GM12873 (cell line): ENCODE data around the gene ADGRG3.

Experiments used
- TF ChIP-seq, protein P1 (sequence below): IDR thresholded peaks from 2 replicates; pipeline ENCODE4 v1.5.1; 2012; ENCODE audit warnings: low read depth, mild to moderate bottlenecking, moderate library complexity, low read length, control low read depth; ENCODE audit not compliant: insufficient read depth; ENCODE audit errors: missing control alignments

Gene ADGRG3

DNA sequence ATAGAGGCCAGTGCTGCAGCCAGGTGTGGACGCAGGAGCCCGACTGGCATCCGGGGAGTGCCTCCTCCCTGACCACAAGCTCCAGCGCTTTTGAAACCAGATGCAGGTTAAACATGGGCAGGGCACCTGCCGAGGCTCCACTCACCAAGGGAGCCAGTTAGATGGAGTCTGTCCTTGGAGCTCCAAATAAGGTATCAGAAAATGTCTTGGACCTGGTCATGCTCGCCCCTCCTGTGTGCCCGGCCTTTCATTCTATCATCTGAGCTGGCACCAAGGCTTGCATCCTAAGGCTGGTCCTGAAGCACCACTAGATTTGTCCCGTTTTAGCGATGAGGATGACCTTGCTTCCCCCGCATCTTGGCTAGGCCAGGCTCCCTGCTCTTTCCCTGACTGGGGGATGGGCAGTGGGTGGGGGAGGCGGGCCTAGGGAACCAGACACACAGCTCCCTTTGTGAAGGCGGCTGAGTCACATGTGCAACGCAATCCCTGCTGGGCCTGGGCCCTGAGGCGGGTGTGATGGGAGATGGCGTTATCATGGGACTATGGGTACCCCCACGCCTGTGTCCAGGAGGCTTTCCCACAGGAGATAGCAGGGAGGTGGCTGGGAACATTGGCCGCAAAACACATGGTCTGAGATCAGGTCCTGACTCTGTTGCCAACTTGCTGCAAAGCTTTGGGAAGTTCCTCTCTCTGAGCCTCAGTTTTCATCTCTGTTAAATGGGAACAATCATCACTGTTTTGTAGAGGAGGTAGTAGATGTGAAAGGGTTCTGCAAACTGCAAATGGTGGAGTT is 44.7 kb upstream of the ADGRG3 start:
- TF ChIP-seq, protein P1, sequence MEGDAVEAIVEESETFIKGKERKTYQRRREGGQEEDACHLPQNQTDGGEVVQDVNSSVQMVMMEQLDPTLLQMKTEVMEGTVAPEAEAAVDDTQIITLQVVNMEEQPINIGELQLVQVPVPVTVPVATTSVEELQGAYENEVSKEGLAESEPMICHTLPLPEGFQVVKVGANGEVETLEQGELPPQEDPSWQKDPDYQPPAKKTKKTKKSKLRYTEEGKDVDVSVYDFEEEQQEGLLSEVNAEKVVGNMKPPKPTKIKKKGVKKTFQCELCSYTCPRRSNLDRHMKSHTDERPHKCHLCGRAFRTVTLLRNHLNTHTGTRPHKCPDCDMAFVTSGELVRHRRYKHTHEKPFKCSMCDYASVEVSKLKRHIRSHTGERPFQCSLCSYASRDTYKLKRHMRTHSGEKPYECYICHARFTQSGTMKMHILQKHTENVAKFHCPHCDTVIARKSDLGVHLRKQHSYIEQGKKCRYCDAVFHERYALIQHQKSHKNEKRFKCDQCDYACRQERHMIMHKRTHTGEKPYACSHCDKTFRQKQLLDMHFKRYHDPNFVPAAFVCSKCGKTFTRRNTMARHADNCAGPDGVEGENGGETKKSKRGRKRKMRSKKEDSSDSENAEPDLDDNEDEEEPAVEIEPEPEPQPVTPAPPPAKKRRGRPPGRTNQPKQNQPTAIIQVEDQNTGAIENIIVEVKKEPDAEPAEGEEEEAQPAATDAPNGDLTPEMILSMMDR = no peak

DNA sequence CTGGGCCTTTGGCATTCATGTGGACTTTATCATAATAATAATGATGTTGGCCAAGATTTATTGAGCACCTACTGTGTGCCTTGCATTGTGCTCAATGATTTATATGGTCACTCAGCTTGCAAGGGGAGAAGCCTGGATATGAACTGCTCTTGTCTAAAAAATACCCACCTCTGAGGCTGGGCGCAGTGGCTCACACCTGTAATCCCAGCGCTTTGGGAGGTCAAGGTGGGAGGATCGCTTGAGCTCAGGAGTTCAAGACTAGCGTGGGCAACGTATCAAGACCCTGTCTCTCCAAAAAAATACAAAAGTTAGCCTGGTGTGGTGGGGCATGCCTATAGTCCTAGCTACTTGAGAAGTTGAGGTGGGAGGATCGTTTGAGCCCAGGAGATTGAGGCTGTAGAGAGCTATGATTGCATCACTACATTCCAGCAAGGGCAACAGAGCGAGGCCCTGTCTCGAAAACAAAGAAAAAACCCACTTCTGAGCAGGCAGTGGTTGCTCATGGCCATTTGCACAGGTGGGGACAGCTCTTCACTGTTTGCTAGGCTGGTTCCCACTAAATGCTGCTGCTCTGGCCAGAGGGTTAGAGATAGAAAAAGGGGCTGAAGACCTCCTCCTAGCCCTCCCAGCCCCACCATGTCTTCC is 43.9 kb upstream of the ADGRG3 start:
- TF ChIP-seq, protein P1 = no peak

DNA sequence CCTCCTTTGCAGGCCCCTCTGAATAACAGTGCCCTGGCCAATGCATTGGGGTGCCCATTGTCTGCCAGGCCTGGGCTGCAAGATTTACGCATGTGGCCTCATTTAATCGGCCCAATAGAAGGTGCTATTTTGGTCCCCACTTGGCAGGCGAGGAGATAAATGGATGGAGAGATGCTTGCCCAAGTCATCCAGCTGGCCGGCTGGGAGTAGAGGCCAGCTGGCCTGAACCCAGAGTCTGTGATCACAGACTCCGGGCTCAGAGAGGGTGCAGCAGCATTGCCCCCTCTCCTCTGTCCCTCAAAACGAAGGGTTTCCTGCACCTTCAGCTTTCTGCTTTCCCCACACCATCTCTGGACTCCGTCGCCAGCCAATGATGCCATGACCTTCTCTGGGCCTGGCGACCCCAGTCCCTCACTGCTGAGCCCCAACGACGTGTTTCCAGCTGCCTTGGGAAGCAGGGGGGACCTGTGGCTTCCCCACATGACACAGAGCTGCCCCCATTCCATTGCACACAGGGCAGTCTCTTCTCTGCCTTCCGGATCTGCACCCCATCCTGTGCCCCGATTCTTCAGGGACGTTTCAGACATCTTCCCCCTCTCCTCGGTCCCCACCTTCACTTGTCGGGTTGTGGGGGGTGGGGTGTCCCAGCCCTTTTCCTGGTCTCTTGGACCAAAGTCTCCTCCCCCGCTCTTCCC is 43.2 kb upstream of the ADGRG3 start:
- TF ChIP-seq, protein P1 = no peak

DNA sequence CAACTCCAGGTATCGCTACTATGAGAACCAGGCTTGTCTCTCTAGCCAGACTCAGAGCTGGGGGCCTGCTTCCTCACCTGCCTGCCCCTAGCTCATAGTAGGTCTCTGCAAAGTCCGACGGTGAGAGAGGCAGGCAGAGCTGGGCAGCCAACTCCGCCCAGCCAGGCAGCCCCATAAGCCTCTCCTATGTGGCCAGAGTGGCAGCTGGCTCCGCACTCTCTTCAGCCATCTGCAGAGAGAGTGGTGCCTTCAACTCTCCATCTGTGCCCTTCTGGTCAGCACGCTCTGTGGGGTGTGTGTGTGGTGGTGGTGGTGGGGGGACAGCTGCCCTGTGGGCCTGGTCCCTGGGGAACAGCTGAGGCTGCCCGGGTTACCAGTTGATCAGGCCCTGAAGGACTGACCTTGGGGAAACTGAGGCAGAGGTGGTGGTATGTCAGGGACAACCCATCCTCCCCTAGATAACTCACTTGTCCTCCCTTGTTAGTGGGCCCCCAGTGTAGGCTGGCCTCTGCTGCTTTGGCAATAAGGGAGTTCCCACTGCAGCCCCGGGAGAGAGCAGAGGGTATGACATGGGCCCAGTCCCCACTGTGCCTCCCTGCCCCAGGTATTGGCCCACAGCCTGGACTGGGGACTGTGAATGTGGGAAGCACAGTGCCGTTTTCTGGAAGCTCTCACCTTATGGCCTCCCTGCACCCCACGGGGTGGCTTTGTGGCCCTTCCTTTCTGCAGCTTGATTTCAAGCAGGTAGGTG is 41.5 kb upstream of the ADGRG3 start:
- TF ChIP-seq, protein P1 = no peak

DNA sequence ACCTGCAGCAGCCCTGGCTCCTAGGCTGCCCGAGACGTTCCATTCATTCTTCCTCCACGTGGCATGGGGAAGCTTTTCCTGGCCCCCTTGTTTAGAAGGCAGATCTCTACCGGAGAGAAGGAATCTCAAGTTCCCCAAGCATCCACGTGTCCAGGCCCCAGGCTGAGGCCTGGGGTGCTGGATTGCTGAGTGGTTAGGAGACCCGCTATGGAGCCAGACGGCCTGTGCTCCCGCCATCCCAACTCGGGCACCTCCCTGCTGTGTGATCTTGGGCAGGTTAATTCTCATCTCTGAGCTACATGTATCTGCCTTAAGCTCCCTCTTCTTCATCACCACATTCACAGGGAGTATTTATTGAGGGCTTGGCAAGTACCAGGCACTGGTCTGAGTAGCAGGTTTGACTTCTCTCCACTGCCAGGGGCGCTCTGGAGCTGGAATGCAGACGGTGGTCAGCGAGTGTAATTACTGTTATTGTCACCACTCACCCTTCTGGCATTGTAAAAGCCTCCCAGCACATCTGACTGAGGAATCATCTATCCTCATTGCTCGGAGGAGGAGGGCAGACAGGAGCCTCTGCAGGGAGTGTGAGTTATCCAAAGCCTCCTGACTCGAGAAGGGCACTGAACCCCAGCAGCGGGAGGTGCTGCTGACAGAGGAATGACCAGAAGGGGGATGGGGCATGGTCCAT is 40.8 kb upstream of the ADGRG3 start:
- TF ChIP-seq, protein P1 = no peak

DNA sequence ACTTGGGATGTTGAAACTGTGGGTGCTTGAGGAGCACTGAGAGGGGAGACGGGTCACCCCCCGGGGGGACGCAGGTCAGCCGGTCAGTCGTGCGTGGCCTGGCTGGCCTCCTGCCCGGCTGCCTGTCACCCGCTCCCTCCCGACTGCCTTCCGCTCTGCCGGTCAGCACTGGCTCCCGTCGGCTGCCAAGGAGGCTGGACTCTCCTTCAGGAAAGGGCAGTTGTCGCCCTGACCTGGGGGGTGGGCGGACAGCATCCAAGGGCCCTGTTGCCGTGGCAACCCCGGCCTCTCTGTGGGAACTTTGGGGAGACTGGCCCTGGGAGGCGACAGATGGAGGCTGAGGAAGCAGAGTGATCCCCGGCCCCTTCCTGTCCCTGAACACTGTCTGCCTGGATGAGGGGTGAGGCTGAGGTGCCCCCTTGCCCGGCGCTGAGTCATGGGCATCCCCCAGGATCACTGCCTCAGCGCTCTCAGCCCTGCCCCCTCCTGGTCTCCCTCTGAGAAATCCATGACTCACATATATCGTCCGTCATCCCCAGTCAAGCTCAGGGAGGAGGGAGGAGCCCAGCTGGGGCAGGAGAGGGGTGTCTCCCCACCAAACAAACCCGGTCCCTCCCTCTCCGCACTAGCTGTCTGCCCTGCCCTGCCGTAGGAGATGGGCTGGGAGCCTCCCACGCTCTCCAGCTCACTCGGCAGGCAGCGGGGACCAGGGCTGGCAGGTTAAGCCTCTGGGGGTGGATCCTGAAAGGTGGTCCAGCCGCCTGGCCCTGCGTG is 39.9 kb upstream of the ADGRG3 start, which contains the start of gene ADGRG1:
ADGRG1 (plus strand) TSS at position 623 of the 774 bp plus-strand sequence. CDS start 21,658 bp downstream, outside the sequence.
- TF ChIP-seq, protein P1 = no peak
